GM18508 (cell line): ENCODE results near the gene PLB1.

Experiments used
- ATAC-seq: cut with Tn5 transposase; IDR thresholded peaks from one replicate; pipeline ENCODE4 v1.9.1; 2021; ENCODE audit warnings: moderate number of reproducible peaks; ENCODE audit not compliant: insufficient read depth, unreplicated experiment

Gene PLB1, protein sequence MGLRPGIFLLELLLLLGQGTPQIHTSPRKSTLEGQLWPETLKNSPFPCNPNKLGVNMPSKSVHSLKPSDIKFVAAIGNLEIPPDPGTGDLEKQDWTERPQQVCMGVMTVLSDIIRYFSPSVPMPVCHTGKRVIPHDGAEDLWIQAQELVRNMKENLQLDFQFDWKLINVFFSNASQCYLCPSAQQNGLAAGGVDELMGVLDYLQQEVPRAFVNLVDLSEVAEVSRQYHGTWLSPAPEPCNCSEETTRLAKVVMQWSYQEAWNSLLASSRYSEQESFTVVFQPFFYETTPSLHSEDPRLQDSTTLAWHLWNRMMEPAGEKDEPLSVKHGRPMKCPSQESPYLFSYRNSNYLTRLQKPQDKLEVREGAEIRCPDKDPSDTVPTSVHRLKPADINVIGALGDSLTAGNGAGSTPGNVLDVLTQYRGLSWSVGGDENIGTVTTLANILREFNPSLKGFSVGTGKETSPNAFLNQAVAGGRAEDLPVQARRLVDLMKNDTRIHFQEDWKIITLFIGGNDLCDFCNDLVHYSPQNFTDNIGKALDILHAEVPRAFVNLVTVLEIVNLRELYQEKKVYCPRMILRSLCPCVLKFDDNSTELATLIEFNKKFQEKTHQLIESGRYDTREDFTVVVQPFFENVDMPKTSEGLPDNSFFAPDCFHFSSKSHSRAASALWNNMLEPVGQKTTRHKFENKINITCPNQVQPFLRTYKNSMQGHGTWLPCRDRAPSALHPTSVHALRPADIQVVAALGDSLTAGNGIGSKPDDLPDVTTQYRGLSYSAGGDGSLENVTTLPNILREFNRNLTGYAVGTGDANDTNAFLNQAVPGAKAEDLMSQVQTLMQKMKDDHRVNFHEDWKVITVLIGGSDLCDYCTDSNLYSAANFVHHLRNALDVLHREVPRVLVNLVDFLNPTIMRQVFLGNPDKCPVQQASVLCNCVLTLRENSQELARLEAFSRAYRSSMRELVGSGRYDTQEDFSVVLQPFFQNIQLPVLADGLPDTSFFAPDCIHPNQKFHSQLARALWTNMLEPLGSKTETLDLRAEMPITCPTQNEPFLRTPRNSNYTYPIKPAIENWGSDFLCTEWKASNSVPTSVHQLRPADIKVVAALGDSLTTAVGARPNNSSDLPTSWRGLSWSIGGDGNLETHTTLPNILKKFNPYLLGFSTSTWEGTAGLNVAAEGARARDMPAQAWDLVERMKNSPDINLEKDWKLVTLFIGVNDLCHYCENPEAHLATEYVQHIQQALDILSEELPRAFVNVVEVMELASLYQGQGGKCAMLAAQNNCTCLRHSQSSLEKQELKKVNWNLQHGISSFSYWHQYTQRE (N-terminal part only)

DNA sequence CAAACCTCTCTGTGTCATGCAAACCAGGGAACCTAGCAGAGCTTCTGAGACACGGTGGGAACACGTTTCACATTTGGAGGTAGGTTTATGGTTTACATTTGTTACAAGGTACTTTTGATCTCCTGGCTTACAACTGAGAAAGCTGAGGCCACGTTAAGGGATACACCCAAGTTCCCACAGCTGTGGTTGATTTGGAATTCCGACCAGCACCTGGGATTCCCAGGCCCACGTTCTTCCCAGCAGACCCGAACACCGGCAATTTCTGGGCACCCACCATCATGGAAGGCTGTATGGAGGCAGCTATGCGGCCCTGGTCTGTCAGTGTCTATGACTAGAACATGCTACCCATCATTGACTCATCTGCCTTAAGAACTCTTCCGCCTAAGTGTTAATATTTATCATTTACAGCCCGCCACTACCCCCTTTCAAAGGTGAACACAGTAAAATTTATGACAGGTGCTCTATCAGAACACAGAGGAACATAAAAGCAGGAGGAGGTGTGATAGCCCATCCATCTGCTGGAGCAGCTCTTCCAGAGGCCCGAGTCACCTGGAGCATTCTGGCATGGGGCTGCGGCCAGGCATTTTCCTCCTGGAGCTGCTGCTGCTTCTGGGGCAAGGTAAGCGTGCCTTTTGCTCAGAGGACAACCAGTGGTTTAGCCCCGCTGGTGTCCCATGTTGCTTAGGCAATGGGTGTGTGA is at the start of gene PLB1:
Gene PLB1 (plus strand): TSS at position 510 of the 700 bp plus-strand sequence. CDS start 55 bp downstream, at position 565.
- no peak for ATAC-seq

DNA sequence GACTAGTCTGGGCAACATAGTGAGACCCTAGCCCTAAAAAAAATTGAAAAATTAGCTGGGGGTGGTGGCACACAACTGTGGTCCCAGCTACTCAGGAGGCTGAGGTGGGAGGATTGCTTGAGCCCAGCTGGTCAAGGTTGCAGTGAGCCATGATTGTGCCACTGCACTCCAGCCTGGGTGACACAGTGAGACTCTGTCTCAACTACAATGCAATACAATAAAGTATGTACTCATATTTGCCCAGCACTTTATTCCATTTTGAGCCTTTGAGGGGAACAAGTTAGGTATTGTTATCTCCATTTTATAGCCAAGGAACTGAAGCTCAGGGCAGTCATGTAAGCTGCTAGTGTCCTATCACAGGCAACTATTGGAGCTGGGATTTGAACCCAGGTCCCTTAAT is 49.3 kb upstream of the PLB1 start:
- ATAC-seq, result no peak

DNA sequence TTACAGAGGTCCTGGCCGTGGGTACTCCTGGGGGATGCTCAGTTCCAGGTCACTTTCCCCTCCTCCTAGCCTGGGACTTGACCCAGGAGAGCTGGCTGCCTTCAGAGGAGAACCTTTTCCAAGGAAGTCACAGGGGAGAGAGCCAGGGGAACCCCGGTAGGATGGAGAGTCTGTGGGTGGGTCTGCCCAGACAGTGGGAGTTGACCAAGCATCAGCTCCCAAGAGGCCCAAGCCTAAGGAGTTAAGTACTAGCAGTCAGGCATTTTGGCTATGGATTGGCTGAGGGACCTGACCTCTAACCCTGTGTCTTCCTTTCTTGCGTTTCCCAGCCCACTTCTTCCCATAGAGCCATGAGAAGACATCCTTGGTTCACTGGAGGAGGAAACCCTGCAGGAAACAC is 48.8 kb upstream of the PLB1 start:
- no peak for ATAC-seq

DNA sequence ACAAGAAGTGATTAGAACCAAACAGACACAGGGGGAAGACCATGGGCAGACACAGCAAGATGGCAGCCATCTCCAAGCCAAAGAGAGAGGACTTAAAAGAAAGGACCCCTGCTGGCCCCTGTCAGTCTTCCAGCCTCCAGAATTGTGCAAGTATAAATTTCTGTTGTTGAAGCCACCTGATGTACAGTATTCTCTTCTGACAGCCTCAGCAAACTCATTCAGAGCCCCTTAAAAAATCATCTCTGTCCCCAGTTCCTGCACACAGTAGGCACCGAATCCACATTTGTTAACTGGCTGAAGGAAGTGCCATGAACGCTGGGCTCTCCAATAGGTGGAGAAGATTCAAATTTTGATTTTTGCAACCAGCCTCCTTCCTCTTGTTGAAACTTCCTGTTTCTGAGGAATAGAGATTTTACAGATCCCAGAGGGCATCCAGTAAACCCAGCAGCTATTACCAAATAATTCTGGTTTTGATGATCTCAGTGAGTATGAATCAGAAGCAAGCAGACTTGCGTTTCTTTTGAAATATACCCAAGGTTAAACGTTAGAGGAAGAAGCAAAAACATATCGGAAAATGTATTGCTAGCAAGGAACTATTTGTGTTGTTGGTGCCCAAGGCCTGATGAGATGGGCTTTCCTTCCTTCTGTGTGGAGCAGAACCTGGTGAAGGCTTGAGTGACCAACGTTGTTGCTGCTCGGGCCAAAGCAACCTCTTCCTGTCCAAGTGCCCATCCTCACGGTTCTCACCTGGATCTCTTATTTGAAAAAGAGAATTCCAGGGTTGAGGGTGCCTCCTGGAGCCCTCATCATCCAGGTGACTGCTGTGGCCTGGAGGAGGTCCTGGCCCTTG is 47.7 kb upstream of the PLB1 start:
- no peak for ATAC-seq

DNA sequence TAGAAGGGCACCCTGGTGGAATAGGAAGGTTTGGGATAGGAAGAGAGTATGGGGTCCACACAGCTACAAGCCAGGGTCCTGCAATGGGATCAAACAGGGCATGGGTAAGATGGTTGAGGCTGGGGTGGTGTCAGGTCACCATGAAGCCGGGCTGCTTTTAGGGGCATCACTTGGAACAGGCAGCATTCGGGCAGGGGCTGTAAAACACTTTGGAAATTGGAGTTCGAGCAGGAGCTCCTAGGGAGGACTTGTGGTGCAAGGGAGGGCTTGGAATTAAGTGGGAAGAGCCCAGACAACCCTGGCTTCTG is 47.1 kb upstream of the PLB1 start:
- no peak for ATAC-seq

DNA sequence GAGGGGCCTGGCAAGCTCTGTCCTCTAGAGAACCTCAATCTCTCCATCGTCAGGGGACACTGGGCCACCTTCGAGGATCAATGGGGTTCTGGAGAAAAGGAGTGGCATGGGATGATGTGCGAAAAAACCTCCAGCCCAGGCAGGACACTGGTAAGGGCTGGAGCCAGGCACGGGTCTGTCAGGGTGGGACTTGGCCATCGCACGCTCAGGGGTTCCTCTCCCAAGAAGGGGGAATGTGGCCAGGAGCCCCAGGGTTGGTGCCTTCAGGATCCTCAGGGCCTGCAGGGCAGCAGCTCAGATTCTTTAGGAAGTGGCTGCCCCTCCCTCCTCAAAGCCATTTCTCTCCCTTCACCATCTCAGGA is 46.8 kb upstream of the PLB1 start:
- no peak for ATAC-seq

DNA sequence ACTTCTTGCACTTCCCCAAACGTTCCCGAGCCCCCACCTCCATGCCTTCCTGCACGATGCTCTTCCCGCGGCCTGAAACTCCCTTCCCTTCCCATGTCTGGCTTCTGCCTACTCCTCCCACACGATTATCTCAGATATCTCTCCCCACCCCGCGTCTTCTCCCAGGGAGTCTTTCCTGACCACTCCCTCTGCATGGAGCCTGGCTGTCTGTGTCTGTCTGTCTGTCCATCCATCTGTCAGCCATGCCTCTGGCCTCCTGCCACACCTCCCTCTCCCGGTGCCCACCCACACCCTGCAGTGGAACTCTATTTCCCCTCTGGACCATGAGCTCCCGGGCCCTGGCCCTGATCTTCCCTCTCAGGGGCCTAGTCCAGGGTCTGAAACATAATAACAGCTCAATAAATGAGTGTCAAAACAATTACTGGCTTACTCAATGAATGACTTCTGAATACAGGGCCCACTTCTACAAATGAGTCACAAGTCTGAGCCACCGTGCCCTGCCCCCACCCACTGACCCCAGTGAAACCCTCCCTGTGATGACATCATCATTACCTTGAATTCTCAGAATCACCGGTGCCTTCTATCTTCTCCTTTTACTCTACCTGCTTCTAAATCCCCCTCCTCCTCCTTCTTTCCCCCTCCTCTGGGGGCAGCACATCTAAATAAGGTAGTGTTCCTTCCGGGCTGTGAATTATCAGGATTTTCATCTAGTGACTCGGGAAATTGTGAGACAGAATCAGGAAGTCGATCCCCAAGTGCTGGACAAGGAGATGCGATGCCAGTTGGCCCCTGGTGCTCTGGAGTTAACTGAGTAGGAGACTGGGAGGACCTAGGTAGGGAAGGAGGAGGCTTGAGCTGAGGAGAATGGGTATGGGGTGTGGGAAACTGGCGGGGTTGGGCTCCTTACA is 46.1 kb upstream of the PLB1 start:
- no peak for ATAC-seq

DNA sequence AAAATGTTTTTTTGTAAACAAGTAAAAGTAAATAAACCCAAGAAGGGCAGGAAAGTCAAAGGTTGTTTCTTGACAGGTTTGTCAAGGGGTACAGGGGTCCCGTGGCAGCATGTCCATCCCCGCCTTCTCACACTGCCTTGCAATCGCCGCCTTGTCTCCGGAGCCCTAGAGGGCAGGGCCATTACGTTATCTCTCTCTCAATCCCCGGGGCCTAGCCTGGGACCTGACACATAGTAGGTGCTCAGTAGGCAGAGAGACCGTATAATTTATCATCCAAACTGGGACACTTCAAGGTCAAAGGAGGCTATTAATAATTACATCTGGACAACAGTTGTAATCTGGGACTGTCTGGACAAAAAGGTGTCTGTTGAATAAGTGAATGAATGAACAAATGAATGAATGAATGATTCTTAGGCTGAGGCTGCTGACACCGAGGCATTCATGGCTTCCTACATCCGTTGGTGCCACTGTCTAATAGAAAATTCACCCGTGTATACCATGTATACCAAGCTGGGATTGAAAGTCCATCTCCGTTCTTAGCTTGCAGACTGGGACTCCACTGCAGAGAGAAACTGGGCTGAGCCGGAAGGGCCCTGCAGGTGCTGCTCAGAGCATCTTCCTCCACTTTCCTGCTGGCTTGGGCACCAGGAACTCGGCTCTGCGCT is 44.8 kb upstream of the PLB1 start:
- no peak for ATAC-seq

DNA sequence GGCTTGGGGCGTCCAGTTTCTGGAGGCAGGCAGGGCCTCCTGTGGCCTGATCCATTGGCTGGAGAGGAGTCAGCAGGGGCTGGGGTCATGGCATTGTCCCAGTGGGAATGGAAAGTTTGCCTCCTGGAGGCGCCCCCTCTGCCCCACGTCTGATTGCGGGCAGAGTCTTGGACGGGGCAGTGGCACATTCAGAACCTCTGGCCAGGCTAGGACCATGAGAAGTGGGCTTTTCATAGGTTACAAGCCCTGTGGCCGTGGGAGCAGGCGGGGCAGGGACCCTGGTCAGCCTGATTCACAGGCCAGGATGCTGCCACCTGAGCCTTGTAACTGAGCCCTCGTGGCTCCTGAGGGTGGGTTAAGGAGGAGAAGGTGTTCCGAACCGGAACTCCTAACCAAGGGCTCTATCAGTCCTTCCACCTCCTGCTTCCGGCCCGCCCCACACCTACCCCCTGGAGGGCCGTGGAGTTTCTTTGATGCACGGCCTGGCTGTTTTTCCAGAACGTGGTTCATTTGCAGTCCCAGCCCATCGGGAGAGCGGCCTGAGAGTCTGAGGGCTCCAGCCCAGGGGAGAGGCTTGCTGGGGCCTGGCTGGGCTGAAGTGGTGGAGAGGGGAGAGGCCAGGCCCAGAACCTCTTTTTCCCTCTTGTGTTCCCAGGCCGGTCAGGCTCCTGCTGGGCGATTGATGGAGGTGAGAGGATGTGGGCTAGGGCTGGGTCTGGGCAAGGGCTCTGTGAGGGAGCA is 43.9 kb upstream of the PLB1 start:
- ATAC-seq, result no peak

DNA sequence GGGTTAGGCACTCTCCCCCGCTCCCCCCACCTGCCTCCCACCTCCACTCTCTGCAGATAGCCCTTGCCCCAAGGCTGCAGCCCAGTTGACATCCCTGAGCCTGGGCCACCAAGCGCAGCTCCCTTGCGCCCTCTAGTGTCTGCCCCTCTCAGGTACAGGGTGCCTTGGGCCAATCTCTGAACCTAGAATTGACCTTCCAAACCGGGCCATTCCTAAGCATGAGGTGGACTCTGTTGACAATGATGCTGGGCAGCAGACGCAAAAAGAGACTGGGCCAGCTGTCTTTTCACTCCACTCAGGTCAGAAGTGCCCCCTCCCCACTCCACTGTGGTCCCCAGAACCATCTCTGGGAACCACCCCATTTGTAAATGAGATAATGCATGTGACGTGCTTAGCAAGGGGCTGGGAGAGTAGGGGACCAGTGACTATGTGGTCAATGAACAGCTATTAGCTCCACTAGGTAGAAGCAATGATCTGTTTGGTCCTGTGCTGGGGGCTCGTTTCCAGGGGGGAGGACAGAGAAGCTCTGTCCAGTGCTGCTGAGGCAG is 43.3 kb upstream of the PLB1 start:
- no peak for ATAC-seq

DNA sequence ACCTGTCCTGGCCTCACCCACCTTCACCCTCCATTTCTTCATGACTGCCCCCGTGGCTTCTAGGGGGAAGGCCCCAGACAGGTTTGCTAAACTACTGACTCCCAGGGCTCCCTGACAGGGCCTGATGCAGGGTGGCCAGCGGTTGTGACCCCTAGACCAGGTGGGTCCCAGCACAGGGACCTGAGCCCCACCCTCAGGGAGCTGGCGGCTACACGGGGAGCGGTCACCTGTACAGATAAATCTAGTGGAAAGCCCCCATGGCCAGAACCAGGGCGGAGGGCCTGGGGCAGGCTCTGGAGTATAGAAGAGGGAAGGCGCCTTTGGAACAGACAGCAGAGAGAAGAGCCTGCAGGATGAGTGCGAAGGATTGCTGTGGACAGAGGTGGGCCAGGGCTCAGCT is 42.5 kb upstream of the PLB1 start:
- no peak for ATAC-seq

DNA sequence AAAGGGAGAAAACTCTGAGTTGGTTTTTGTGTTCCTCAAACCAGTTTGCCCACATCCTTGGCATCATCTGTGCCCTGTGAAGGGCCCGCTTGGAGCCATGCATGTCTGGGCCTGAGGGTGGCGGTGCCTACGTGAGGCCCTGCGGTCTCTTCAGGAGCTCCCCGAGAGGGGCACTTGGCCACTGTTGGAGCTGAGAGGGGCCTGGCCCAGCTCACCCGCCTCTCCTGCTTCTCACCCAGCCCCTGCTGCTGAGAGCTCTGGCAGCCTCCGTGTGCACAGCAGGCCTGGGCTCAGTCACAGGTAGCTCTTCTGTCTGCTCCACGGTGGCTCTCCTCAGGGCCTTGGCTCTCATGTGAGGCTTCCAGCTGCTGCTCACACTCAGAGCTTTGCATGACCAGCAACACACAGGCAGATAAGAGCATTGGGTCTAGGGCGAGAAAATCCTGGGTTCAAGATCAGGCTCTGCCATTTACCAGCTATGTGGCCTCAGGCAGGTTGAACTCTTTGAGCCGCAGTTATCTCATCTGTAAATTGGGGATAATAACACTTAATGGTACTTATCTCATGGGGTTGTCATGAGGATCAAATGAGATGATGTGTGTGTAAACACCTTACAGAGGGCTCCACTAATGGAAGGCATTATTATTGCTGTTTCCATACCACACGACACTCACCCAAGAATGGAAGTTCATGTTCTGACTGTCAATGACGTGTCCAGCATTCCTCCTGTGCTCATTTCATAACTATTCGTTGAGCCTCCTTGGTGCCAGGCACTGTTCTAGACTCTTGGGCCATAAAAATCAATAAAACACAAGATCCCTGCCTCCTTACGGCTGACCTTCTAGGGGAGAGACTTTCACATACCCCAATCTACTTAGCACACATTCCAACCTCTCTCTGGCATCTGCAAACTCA is 41.6 kb upstream of the PLB1 start:
- no peak for ATAC-seq

DNA sequence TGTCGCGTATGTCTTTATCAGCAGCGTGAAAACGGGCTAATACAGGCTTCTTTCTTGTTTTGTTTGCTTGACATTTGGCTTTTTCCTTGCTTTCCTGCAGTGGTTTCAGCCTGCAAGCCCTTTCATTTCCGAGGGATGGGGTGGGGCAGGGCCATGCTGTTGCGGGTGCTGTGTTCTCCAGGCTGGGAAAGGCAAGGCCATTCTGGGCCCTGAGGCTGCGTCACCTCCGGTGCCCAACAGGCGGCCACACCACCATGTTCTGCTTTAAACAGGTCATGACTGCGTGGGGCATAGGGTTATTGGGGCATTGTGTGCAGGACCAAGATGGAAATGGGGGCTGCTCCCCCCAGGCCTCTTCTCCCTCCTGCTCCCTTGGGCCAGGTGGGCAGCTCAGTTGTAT is 38.6 kb upstream of the PLB1 start:
- no peak for ATAC-seq

DNA sequence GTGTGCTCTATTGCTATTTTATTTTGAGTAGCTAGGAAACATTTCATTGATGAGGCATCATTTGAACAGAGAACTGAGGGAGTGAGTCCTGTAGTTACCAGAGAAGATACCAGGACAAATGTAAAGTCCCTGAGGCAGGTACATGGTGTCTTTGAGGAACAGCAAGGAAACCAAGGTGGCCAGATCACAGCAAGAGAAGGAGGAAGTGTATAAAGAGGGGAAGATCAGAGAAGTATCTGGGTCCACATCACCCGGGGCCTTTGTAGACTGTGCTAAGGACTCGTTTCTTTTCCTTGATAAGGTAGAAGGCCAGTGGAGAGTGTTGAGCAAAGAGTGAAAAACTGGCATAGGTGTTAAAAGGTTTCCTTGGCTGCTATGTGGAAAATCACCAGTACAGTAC is 34.8 kb upstream of the PLB1 start:
- no peak for ATAC-seq

DNA sequence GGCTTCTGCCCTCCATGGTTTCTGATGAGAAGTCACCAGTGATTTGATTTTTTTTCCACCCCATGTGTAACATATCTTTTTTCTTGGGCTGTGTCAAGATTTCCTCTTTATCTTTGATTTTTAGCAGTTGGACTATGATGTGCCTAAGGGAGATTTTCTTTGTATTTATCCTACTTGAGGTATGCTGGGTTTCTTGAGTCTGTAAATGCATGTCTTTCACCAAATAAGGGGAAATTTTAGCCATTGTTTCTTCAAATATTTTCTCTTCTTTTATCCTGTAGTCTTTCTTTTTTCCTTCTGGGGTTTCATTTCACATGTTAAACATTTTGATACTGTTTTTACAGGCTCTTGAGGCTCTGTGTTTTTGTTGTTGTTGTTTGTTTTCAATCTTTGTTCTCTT is 33.7 kb upstream of the PLB1 start:
- no peak for ATAC-seq
